GM06990 (cell line): ENCODE data around the gene RAB31.

Experiments
- DNase-seq: peaks from one replicate; pipeline ENCODE4 v3.0.0-alpha.2; 2011; ENCODE audit not compliant: insufficient read length; ENCODE audit errors: extremely low read depth
- H3K27me3 ChIP-seq: replicated peaks from 2 replicates; pipeline ENCODE4 v1.6.0; 2011; ENCODE audit warnings: low read length; ENCODE audit not compliant: control insufficient read depth, insufficient read depth
- H3K36me3 ChIP-seq: 2 replicates; pipeline ENCODE4 v1.5.1; 2011; ENCODE audit warnings: low read length; ENCODE audit not compliant: control insufficient read depth, insufficient read depth
- H3K4me3 ChIP-seq: replicated peaks from 2 replicates; pipeline ENCODE4 v1.5.1; 2011; ENCODE audit warnings: low read depth, mild to moderate bottlenecking, control low read depth, low read length
- CTCF ChIP-seq: IDR thresholded peaks from 2 replicates; pipeline ENCODE4 v1.5.1; 2011; ENCODE audit warnings: low read length, control low read depth, mild to moderate bottlenecking, inconsistent platforms; ENCODE audit not compliant: insufficient read depth, poor library complexity, severe bottlenecking

RAB31 gene

GRCh38 chr18:9694952-9695495 lies 13.1 kb upstream of the RAB31 start:
- Histone ChIP-seq H3K36me3 (no peaks in the 10 kb centered on the region), H3K4me3 (no peak overlapping the region), H3K27me3 (no peaks in the 10 kb centered on the region)
- no peak for DNase-seq
- TF ChIP-seq CTCF, result no peak

GRCh38 chr18:9695605-9696004 lies 12.5 kb upstream of the RAB31 start:
- no peak for TF ChIP-seq CTCF
- no peaks in the 10 kb centered on the region for H3K36me3 ChIP-seq
- DNase-seq, result no peak
- no peaks in the 10 kb centered on the region for H3K27me3 ChIP-seq
- no peak overlapping the region for H3K4me3 ChIP-seq

DNA sequence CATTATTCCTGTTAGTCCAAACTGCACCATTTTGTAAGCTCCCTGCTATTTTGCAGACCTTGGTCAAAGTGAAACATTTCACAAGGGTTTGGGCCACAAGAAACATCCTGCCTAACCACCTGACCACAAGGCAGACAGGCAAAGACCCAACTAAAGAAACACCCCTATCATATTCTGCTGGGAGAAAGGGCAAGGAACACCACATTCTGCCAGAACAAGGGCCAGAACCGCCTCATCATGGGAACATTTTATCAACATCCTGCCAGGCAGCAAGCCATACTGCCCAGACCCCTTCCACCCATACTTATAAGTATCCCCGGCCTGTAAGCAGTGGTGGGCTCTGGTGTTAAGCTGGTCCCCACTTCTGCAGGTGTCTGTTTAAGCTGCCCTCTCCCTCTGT lies 12.0 kb upstream of the RAB31 start:
- no peaks in the 10 kb centered on the region for H3K27me3 ChIP-seq
- H3K4me3 ChIP-seq, result no peak overlapping the region
- H3K36me3 ChIP-seq, result no peaks in the 10 kb centered on the region
- no peak for TF ChIP-seq CTCF
- no peak for DNase-seq

GRCh38 chr18:9696701-9697100 lies 11.4 kb upstream of the RAB31 start:
- TF ChIP-seq CTCF, result no peak
- DNase-seq, result no peak
- Histone ChIP-seq H3K4me3 (no peak overlapping the region), H3K27me3 (no peaks in the 10 kb centered on the region), H3K36me3 (no peaks in the 10 kb centered on the region)

GRCh38 chr18:9697121-9697520 lies 11.0 kb upstream of the RAB31 start:
- Histone ChIP-seq H3K36me3 (no peaks in the 10 kb centered on the region), H3K4me3 (no peak overlapping the region), H3K27me3 (no peaks in the 10 kb centered on the region)
- no peak for TF ChIP-seq CTCF
- no peak for DNase-seq

DNA sequence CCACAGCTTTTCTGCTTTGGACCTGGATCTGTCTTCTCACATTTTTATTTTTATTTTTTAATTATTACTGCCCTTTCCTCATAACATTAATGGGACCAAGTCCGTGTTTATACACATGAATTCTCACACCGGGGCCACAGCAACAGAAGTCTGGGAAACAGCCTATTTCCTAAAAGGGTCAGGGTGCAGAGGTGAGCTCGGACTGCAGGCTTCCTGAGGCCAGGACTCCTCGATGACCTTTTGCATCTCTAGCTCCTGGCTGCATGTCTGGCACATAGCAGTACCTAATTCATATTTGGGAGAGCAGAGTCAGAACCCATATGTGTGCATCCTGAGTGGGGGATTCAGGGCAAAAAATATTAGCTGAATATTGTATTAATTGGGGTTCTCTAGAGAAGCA lies 9.6 kb upstream of the RAB31 start:
- Histone ChIP-seq H3K36me3 (no peaks in the 10 kb centered on the region), H3K27me3 (no peaks in the 10 kb centered on the region), H3K4me3 (no peak overlapping the region)
- no peak for TF ChIP-seq CTCF
- no peak for DNase-seq
